HG03520 (cell line): Measurements from ENCODE around the gene PLEK2.

ENCODE experiments used
- ATAC-seq: cut with Tn5 transposase; IDR thresholded peaks from one replicate; pipeline ENCODE4 v1.9.1; 2021; ENCODE audit warnings: mild to moderate bottlenecking, moderate library complexity; ENCODE audit not compliant: unreplicated experiment

PLEK2 gene

DNA sequence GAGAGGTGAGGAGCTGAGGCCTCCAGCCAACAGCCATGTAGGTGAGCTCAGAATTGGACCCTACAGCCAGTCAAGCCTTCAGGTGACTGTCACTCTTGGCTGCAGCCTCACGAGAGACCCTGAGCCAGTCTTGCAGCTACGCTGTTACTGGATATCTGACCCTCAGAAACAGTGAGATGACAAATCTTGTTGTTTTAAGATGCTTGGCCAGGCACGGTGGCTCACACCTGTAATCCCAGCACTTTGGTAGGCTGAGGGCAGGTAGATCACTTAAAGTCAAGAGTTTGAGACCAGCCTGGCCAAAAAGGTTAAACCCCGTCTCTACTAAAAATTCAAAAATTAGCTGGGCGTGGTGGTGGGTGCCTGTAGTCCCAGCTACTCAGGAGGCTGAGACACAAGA is 6.2 kb downstream of the PLEK2 start:
- ATAC-seq, result no peak

DNA sequence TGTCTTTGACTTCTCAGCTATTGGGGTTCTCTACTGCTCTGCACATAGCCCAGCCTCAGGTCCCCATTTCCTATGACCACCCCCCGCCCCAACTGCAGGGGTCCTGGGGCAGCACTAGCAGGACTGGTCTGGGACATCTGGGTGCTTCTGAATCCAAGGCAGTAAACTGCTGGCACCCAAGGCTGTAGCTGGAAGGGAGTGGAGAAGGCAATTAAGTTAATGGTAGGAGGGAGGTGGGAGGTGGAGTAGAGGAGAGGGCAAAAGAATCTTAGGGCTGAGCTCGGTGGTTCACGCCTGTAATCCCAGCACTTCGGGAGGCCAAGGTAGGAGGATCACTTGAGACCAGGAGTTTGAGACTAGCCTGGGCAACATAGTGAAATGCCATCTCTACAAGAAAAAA is 11.5 kb downstream of the PLEK2 start:
- no peak for ATAC-seq

DNA sequence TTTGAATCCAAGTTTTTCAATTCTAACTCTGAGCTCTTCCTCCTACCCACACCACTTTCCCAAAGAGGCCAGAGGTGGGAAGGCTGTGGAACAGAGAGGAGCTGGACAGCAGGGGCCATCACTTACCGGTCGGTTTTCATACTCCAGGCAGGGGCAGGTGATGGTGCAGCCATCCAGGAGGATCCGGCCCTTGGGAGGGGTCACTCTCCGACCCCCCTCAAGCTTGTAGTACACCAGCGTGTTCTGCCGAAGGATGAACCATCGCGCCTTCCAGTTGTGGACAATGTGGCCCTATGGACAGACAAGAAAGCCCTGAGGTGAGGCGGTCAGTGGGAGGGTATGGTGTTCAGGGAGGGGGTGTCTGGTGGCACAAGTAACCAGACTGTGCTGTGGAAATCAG is 14.4 kb downstream of the PLEK2 start:
- no peak for ATAC-seq

DNA sequence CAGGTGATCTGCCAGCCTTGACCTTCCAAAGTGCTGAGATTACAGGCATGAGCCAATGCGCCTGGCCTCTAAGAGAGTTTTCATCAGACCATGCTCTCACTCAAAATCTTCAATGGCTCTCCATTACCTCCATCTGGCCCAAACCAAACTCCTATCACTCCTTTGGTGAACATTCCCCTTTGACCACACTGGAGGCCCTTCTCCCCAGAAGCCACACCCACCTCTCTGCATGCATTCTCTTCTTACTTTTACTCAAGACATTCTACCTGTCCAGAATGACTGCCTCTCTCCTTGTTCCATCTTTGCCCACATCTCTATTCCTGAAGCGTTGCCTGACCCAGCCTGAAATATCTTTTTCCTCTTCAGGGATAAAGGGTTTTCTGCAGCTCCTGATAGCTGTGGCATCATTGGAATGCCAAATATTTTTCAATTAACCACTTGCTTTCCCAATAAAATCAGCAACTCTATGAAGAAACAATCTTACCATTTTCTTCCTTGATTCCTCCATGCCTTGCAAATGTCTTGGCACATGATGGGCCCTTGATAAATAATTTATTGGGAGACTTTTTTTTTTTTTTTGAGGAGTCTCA is 15.5 kb downstream of the PLEK2 start:
- no peak for ATAC-seq

DNA sequence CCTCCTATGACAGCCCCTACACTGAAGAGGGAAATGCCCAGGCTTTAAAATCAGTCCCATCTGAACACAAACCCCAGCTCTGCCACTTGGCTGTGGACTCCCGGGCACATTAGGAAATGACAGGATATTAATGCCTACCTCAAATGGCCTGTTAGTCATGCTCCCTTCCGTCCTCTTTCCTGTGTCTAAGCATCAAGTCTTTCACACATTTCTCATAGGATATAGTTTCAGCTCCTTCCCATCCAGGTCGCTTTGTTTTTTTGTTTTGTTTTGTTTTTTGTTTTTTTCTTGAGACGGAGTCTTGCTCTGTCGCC is 16.1 kb downstream of the PLEK2 start:
- no peak for ATAC-seq

DNA sequence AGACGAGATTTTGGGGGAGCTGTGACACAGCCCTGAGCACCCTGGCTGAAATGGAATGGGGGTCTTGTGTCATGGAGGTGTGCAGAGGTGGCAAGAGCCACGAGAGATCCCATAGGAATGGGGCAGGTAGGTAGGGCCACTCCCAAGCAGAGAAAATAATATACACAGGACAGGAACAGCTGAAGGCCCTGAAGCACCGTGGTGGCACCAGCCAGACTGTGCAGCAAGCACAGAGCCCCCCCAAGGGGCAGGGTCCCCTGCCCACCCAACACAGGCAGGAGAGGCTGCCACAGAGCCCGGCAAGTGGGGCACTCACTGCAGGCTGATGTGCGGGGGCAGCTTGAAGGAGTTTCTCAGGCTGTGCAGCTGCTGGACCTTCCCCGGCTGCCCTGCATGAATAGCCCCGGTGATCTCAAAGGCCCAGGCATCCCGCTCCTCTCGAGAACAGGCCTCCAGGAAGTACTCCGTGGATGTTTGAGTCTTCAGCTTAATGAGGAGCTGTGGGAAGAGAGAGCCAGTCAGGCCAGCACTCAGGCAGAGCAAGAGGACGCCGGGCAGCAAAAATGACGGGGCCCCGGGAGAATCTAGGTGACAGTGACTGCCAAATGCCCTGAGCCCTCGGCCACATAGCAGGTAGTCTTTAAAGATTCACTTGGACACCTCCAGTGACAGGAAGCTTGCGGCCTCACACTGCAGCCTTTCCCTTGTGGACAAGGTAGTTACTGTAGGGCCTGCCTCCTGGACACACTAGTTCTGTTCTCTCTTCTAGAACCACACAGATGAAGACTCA is 16.7 kb downstream of the PLEK2 start:
- ATAC-seq, result no peak

DNA sequence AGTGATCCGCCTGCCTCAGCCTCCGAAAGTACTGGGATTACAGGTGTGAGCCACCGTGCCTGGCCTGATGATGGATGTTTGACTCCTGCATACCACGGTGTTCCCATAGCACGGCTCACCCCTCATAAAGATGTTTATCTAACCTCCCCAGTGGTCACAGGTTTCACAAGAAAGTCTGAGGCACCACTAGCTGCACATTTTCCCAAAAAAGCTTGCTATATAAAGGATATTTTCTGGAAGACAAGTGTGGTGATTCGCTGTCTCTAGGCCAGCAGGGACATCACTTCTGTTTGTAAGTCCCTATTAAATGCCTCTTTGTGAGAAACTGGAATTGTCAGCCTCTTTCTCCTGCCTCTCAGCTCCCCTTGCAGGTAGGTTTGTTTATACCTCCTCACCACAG is 18.3 kb downstream of the PLEK2 start:
- ATAC-seq, result no peak

DNA sequence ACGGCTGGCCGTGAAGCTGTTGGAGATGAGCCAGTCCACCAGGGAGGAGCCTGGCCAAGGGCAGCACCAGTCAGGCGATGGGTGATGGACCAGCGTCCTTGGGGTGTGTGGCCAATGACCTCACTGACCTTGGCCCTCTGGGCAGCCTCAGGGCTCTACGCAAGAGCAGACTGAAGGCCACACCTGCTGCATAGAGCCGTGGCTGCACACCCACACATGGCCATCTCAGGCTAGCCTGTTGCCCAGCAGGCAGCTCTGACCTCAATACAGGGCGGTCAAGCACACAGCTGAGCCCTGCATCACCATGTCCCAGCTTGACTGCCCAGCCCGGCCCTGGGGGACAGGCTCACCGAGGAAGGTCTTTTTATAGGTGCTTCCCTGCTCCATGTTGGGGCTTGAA is 19.2 kb downstream of the PLEK2 start:
- ATAC-seq, result no peak

DNA sequence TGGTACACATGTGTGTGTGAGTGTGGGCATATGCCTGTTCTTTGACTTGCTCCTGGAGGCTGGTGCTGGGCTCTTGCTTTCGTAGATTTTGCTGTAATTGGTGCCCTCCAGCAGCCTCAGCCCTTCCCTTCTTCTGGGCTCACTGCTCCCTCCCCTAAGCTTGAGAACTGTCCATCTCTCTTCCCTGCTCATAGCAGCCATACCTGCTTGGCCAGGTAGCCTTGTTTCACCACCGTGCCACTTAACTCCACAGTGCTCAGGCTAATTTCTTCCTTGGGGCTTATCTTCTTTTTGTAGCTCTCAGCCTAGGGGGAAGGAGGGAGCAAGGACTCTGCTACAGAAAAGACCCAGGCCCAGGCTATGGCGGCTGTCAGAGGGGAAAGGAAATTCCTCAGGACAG is 19.8 kb downstream of the PLEK2 start:
- no peak for ATAC-seq

DNA sequence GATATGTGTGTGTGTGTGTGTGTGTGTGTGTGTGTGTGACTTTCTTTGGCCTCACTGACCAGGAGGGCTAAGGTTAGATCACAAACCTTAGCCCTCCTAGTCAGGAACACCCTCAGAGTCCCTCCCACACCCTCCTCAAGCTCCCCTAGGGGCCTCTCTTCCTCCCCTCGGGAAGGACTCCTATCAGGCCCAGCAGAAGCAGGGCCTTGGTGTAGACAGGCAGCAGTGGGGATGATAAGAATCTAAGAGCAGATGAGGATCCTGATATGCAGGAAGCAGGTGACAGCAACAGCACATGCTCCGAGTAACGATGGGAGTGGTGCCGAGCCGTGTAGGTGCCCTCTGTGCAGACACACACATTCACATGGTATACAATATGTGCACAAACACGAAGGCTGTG is 20.7 kb downstream of the PLEK2 start:
- no peak for ATAC-seq

DNA sequence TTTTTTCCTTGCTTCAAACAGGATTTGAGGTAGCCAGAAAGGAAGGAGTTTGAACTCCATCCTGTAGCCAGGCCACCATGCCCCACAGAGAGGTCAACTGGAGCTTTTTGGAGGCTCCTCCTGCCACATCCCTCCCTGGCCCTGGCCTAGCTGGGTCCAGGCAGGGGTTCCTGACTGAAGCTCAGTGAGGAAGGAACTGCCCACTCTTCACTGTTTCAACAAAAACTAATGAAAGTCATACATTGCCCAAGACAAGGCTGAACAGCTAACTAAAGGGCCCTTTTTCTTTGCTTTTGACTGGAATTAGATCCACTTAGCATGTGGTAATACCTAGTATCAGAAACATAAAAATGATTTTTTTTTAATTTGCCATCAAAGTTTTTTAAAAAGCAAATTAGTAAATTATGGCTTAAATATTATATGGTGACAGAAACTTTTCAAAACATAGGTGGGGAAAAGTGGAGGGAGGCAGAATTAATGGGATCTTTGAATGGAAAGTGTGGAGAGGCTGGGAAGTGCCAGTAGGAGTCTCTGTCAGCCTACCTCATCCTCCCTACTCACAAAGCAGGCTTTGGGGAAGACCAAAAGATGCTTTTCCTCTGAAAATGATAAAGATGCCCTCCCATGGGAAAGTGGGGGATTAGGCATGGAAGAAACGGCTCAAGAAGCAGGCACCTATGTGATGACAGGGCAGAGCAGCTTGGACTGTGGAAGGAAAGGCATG is 22.0 kb downstream of the PLEK2 start:
- no peak for ATAC-seq

DNA sequence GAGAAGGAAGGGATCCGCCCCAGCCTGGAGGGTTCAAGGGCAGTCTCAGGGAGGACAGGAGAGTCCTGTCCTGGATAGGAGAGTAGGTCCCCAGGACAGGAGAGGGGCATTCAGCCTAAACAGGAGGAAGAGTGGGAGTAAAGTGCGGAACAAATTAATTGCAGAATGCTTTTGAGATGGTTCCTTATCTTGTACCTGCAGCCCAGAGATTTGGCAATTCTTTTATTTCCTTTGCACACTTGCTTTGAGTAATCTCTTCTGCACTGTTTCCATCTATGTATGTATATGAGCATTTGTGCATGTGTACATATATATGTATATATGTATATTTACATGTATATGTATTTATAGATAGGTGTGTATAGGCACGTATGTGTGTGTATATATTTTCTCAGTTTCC is 22.7 kb downstream of the PLEK2 start:
- ATAC-seq, result no peak

DNA sequence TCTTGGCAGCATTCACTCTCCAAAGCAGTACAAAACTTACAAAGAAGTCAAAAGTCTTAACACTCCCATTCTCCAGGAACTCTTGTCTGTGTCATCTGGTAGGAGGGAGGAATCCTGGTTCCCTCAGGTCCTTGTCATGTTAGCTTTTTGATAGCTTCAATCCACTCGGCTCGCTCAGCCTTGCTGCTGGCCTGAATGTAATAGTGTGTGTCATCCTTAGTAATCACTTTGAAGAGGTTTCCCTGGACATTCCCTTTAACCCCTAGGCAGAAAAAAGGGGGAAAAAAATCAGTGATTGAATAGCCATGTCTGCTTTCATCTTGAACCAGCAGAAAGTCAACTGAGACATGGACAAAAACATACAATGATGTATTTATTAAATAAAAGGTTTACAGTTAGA is 24.8 kb downstream of the PLEK2 start:
- ATAC-seq, result no peak

DNA sequence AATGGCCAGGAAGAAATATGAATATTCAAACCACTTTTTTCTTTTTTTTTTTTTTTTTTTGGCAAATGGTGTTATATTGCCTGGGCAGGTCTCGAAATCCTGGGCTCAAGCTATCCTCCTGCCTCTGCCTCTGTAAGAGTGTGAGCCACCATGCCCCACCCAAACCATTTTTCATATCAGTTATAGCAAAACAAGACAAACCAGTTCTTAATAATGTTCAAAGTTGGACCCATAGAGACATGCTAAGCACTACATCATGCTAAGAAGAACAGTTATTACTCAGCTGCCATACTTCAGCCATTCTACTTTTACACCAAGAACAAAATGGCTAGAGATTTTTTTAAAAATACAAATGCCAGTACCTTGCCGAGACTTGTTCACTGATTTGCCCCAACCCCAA is 26.3 kb downstream of the PLEK2 start:
- ATAC-seq, result no peak

DNA sequence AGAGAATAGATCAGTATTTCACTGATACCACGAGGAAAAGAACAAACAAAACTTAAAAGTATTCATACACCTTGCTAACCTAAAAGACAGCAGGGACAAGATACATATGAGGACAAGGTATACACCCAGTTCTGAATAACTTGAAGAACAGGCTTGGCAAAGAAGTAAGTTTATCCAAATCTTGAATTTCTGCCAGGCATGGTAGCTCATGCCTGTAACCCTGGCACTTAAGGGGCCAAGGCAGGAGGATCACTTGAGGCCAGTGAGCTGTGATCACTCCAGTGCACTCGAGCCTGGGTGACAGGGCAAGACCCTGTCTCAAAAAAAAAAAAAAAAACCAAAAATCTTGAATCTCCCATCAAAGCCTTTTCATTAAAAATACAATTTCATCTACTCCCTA is 26.8 kb downstream of the PLEK2 start:
- ATAC-seq, result no peak

DNA sequence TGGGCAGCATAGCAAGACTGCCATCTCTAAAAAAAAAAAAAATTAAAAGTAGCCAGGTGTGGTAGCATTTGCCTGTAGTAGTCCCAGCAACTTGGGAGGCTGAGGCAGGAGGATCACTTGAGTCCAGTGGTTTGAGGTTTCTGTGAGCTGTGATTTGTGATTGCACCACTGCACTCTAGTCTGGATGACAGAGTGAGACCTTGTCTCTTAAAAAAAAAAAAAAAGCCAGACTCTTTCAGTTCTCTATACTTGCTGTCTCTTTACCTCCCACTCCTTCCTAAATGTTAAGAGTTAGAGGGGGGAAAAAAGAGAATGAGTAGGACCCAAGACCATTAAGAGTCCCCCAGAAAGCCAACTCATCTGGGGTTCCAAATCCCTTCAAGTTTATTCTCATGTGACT is 34.0 kb downstream of the PLEK2 start:
- ATAC-seq, result no peak

DNA sequence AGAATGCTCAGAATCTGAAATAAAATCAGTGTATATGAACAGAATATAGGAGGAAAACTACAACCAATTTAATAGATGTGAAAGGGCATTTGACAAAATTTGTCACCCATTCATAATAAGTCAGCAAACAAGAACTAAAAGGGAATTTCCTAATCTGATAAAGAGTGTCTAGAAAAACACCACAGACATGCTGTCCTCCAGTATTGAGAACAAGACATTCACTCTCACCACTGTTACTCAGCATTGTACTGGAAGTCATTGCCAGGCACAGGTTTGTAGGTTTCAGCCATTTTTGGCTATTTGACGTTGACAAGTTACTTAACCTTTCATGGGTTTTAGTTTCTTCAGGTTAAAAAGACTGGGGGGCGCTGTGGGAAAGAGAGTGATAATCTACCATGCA is 38.6 kb downstream of the PLEK2 start:
- no peak for ATAC-seq

DNA sequence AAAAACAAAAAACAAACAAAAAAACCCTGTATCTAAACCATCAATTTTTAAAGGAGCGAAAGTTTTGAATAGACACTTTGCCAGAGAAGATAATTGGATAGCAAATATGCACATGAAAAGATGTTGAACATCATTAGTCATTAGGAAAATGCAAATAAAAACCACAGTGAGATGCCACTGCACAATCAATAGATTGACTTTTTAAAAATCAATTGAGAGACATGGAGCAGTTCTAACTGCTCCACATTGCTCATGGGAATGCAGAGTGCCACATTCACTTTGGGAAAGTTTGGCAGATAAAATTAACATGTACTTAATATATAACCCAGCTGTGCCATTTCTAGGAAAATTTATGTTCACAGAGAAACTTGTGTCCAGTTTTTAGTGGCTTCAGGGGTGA is 39.1 kb downstream of the PLEK2 start:
- no peak for ATAC-seq

DNA sequence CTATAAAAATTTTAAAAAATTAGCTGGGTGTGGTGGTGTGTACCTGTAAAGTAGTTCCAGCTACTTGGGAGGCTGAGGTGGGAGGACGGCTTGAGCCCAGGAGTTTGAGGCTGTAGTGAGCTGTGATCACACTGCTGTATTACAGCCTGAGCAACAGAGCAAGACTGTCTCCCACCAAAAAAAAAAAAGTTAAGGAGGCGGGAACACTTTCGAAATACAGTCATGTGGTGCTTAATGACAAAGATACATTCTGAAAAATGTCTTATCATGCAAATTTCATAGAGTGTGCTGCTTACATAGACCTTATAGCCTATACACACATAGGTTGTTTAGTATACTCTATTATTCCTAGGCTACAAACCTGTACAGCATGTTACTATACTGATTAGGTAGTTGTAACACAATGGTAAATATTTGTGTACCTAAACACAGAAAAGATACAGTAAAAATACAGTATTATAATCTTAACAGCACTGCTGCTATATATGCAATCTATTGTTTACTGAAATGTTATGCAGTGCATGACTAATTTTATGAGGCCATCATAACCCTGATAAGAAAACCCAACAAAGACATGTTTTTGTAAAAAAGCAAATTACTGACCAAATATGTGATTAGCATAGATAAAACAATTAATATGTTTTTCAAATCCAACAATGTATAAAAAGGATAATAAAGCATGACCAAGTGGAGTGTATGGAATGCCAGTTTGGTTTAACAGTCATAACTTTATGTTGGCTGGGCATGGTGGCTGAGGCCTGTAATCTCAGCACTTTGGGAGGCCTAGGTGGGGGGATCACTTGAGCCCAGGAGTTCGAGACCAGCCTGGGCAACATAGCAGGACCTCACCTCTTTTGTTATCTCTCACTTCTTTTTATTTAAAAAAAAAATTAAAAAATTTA is 40.5 kb downstream of the PLEK2 start:
- no peak for ATAC-seq

DNA sequence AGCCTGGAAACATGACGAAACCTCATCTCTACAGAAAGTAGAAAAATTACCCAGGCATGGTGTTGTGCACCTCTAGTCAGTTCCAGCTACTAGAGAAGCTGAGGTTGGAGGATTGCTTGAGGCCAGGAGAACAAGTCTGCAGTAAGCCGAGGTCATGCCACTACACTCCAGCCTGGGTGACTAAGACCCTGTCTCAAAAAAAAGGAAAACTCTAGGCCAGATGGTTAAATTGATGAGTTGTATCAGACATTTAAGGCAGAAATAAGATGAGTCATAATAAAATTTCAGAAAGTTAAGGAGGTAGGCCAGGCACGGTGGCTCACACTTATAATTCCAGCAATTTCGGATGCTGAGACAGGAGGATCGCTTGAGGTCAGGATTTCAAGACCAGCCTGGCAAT is 41.1 kb downstream of the PLEK2 start:
- no peak for ATAC-seq

DNA sequence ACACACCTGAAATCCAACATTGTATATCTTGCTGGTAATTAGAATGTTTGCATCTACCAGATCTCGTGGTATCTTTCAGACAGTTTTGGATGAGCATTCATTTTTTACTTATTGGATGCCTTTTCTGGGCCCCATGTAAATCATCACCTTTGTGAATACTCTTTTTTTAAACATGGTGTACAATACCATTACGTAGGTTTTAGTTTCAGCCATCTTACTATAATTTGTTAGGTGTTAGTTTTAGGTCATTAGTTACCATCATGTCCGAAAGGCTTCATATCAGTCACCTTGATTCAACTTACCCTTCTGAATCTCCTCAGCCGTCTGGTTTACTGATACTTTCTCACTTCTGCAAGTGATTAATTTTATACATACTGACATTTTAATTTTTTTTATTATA is 46.5 kb downstream of the PLEK2 start:
- no peak for ATAC-seq
